DMS53 treated with DMSO at 0.1 percent for 48 hours (cell line): ENCODE results near the gene SLC1A1.
"Not testable (repeated sequence)": the region's sequence is repeated elsewhere in the genome, so short reads cannot be mapped to it uniquely, and the experiment has no call there.

Experiments used
- DNase-seq: peaks from one replicate; lab custom pipeline; 2025; ENCODE audit not compliant: unreplicated experiment; lab: John Stamatoyannopoulos, UW

Gene SLC1A1

GRCh38 chr9:4504250-4504649 is 14.0 kb downstream of the SLC1A1 start:
- no peak for DNase-seq

GRCh38 chr9:4506490-4506889 is 16.2 kb downstream of the SLC1A1 start:
- DNase-seq = no peak

GRCh38 chr9:4507306-4508130 is 17.2 kb downstream of the SLC1A1 start:
- no peak for DNase-seq

GRCh38 chr9:4508246-4508906 is 18.1 kb downstream of the SLC1A1 start:
- no peak for DNase-seq

- no peak for DNase-seq
Observed at GRCh38 chr9:4508907-4509589, 18.8 kb downstream of the SLC1A1 start.

- DNase-seq = no peak
Observed at GRCh38 chr9:4509590-4509984, 19.3 kb downstream of the SLC1A1 start.

- DNase-seq = no peak
Observed at GRCh38 chr9:4510546-4511322, 20.5 kb downstream of the SLC1A1 start.

- no peak for DNase-seq
Observed at GRCh38 chr9:4514252-4515128, 24.2 kb downstream of the SLC1A1 start.

GRCh38 chr9:4515958-4516375 is 25.7 kb downstream of the SLC1A1 start:
- no peak for DNase-seq

GRCh38 chr9:4517274-4517673 is 27.0 kb downstream of the SLC1A1 start:
- DNase-seq = no peak

GRCh38 chr9:4519604-4520003 is 29.3 kb downstream of the SLC1A1 start:
- DNase-seq = no peak

- no peak for DNase-seq
Observed at GRCh38 chr9:4520055-4520454, 29.8 kb downstream of the SLC1A1 start.

- DNase-seq = peak; percentile 26
Observed at GRCh38 chr9:4530375-4530774, 40.1 kb downstream of the SLC1A1 start.

GRCh38 chr9:4530831-4531230 is 40.6 kb downstream of the SLC1A1 start:
- DNase-seq = not testable (repeated sequence)

- DNase-seq = not testable (repeated sequence)
Observed at GRCh38 chr9:4531355-4531754, 41.1 kb downstream of the SLC1A1 start.

GRCh38 chr9:4533881-4534280 is 43.6 kb downstream of the SLC1A1 start:
- DNase-seq = not testable (repeated sequence)

- not testable (repeated sequence) for DNase-seq
Observed at GRCh38 chr9:4536196-4536595, 45.9 kb downstream of the SLC1A1 start.

GRCh38 chr9:4537581-4537980 is 47.3 kb downstream of the SLC1A1 start:
- no peak for DNase-seq

GRCh38 chr9:4538107-4538506 is 47.8 kb downstream of the SLC1A1 start:
- DNase-seq = no peak

GRCh38 chr9:4538621-4539020 is 48.4 kb downstream of the SLC1A1 start:
- no peak for DNase-seq
